Esophagus squamous epithelium (tissue), 5 donors: ENCODE measurements around the gene TANC1. TPM values are rescaled to one million over a fixed set of nuclear protein-coding genes. Genes with fewer than 3 reads are reported as not detected.

Experiments
- DNase-seq: peaks from one replicate; lab custom pipeline; 2025; lab: John Stamatoyannopoulos, UW
- H3K27ac ChIP-seq, 4 donors: fragments of 200-600 bp; sonication (generic); one replicate each; pipeline ENCODE4 v1.5.1; 2016 to 2019; ENCODE audit warnings: mild to moderate bottlenecking in 1 of 4
- H3K27me3 ChIP-seq, 4 donors: fragments of 200-600 bp; sonication (generic); 1 replicate in 3 of 4; 2 replicates in 1 of 4; pipeline versions ENCODE4 v1.5.1 to v1.6.0; 2017 to 2021; ENCODE audit warnings: antibody characterized with exemption in 1 of 4
- H3K36me3 ChIP-seq, 3 donors: fragments of 200-600 bp; sonication (generic); one replicate each; pipeline ENCODE4 v1.5.1; 2016 to 2019
- H3K4me1 ChIP-seq, 3 donors: fragments of 200-600 bp; sonication (generic); one replicate each; pipeline ENCODE4 v1.5.1; 2017 to 2019
- H3K4me3 ChIP-seq, 4 donors: fragments of 200-600 bp; sonication (generic); 1 replicate in 3 of 4; 2 replicates in 1 of 4; pipeline ENCODE4 v1.5.1; 2016 to 2019; ENCODE audit warnings: mild to moderate bottlenecking in 2 of 4, moderate library complexity in 1 of 4
- H3K9me3 ChIP-seq, 3 donors: fragments of 200-600 bp; sonication (generic); one replicate each; pipeline ENCODE4 v1.5.1; 2016 to 2019
- POLR2A ChIP-seq, 4 donors: fragments of 450-650 bp; IDR thresholded peaks; one replicate each; pipeline ENCODE4 v1.6.1; 2017; ENCODE audit warnings: antibody characterized with exemption in 4 of 4, mild to moderate bottlenecking in 4 of 4, moderate library complexity in 3 of 4
- WGBS, 2 donors: methylation state at CpG; one replicate each; pipeline ENCODE4 v1.1.5; 2018; 5-methylcytosine and 5-hydroxymethylcytosine counted together
- intact Hi-C: fragments of 100-400 bp; cut with DNase I; formaldehyde crosslinking; loops from one replicate; pipeline ENCODE4 v1.15.0; 2022
- total RNA-seq, 4 donors: library from RNA; depleted of rRNA; stranded (reverse); fragments of >200 nt; gene quantifications; one replicate each; pipeline ENCODE4 v1.1.0, GENCODE V29; 2016
- TF ChIP-seq, protein P1 (sequence below), 6 experiments: fragments of 450-650 bp in 4 of 6; fragments of 200-600 bp in 2 of 6; sonication (generic) in 2 of 6; IDR thresholded peaks; one replicate each; pipeline ENCODE4 v1.5.1; 2016 to 2019; ENCODE audit warnings: antibody characterized with exemption in 6 of 6, mild to moderate bottlenecking in 4 of 6, moderate library complexity in 4 of 6
- donor health status: DM: yes; HTN: yes; CAD: no.

Gene TANC1
- total RNA-seq, 4 donors from 2014 or later: 29.4 to 54.5 (median 42.2) TPM

DNA sequence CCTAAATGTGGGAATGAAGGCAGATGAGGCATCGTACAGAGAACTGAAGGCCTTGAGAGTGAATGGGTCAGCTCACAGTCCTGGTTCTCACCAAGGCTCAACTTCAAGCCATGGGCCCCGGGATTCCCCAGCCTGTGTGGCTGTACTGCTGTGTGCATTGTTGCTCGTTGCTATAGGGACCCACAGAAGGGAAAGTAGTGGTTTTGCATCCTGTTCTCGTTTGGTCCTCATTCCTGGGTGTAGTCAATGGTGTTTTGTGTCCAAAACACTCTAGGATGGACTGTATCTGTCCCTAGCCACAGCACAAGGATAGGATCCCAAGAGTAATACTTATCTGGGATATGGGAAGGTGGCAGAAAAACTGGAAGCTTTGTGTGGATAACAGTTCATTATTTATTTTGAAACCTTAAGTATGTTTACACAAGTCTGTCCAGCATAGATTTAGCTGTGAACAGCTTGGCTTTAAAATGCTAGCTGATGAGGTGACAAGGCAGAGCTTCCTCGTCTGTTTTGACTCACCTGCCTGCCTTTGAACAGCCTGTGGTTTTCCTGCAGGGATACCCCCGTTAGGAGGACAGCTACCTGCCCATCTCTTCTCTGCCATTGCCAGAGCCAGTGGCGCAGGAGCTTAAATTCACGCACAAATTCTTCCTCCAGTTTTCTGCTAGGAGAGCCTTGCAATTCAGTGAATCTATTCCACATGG is 233.1 kb downstream of the TANC1 start:
- 68 to 76% methylated on average over 8 of the region's 8 CpGs for WGBS, 2 donors
- DNase-seq: no peak
- Histone ChIP-seq H3K4me1 (peaks cover 0 to 8% (median 0%) of the 10 kb centered on the region in 3 donors), H3K27ac (peak overlapping the region in 1 of 4 donors; percentile 15), H3K4me3 (no peak overlapping the region), H3K9me3 (no peaks in the 10 kb centered on the region), H3K27me3 (no peaks in the 10 kb centered on the region), H3K36me3 (peaks cover 0 to 100% (median 8%) of the 10 kb centered on the region in 3 donors)
- intact Hi-C loops: no loop called here
- no peak for TF ChIP-seq POLR2A (IDR thresholded peaks at IDR 0.05)

- Histone ChIP-seq H3K27me3 (no peaks in the 10 kb centered on the region), H3K4me1 (peaks cover 0 to 8% (median 0%) of the 10 kb centered on the region in 3 donors), H3K9me3 (no peaks in the 10 kb centered on the region), H3K36me3 (peaks cover 0 to 99% (median 6%) of the 10 kb centered on the region in 3 donors), H3K4me3 (no peak overlapping the region), H3K27ac (peak overlapping the region in 2 of 4 donors; percentile 47 to 63)
- intact Hi-C loops: no loop called here
- TF ChIP-seq, protein P1, sequence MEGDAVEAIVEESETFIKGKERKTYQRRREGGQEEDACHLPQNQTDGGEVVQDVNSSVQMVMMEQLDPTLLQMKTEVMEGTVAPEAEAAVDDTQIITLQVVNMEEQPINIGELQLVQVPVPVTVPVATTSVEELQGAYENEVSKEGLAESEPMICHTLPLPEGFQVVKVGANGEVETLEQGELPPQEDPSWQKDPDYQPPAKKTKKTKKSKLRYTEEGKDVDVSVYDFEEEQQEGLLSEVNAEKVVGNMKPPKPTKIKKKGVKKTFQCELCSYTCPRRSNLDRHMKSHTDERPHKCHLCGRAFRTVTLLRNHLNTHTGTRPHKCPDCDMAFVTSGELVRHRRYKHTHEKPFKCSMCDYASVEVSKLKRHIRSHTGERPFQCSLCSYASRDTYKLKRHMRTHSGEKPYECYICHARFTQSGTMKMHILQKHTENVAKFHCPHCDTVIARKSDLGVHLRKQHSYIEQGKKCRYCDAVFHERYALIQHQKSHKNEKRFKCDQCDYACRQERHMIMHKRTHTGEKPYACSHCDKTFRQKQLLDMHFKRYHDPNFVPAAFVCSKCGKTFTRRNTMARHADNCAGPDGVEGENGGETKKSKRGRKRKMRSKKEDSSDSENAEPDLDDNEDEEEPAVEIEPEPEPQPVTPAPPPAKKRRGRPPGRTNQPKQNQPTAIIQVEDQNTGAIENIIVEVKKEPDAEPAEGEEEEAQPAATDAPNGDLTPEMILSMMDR (IDR thresholded peaks at IDR 0.05): no peak
- no peak for TF ChIP-seq POLR2A (IDR thresholded peaks at IDR 0.05)
- DNase-seq: no peak
- 24 to 75% methylated on average over 3 to 4 of the region's 4 CpGs for WGBS, 2 donors
Measured at GRCh38 chr2:159202568-159203071, 234.2 kb downstream of the TANC1 start.

DNA sequence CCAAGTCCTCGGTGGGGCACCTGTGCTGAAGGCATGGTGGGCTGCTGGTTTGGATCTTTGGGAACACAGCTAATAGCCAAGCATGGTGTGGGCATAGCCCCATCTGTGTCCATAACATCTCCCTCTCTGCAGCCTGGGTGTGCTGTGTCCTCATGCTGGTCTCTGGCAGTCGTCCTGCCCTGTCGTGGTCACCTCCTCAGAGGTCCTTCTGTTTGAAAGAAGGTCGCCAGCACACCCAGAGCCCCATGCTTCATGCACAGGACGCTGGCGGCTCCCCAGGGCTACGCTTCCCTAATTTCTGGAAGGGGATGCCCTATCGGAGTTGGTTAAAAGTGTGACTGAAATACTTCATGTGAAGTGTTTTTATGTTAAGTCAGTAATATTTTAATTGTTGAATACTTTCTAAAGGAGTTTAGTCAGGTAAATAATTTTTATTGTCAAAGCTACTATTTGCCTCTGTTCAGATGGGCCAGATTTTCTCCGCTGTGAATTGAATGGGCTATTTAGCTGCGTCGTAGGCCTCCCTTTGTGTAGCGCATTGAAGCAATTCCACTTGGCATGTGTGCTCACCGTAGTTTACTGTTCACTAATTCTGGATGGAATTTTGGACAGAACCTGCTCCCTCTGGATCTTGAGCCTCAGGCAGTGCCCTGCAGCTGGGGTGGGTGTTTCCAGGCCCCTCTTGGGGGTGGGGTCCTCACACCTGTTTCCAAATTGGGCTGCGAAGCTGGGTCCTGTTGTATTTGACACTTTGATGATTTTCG is 236.1 kb downstream of the TANC1 start:
- H3K4me3 ChIP-seq: no peak overlapping the region
- H3K27ac ChIP-seq: no peak overlapping the region
- WGBS, 2 donors: 92 to 96% methylated on average over 13 of the region's 15 CpGs
- no peaks in the 10 kb centered on the region for H3K9me3 ChIP-seq
- H3K36me3 ChIP-seq: peaks cover 0 to 98% (median 4%) of the 10 kb centered on the region in 3 donors
- no peaks in the 10 kb centered on the region for H3K27me3 ChIP-seq
- no peak for DNase-seq
- TF ChIP-seq, protein P1 (IDR thresholded peaks at IDR 0.05): no peak
- TF ChIP-seq POLR2A (IDR thresholded peaks at IDR 0.05): no peak
- intact Hi-C loops: no loop called here
- H3K4me1 ChIP-seq: peaks cover 0 to 8% (median 7%) of the 10 kb centered on the region in 3 donors

- Histone ChIP-seq H3K9me3 (no peaks in the 10 kb centered on the region), H3K4me1 (peaks cover 0 to 8% (median 3%) of the 10 kb centered on the region in 3 donors), H3K27me3 (no peaks in the 10 kb centered on the region), H3K27ac (no peak overlapping the region), H3K36me3 (peaks cover 0 to 98% (median 4%) of the 10 kb centered on the region in 3 donors), H3K4me3 (no peak overlapping the region)
- intact Hi-C loops: no loop called here
- 87 to 99% methylated on average over 6 of the region's 6 CpGs for WGBS, 2 donors
- DNase-seq: no peak
- no peak for TF ChIP-seq POLR2A (IDR thresholded peaks at IDR 0.05)
- TF ChIP-seq, protein P1 (IDR thresholded peaks at IDR 0.05): no peak
Measured at GRCh38 chr2:159206736-159207380, 238.4 kb downstream of the TANC1 start.

- no peak for DNase-seq
- no peak overlapping the region for H3K4me3 ChIP-seq
- no peaks in the 10 kb centered on the region for H3K27me3 ChIP-seq
- H3K4me1 ChIP-seq: peaks cover 0 to 8% (median 0%) of the 10 kb centered on the region in 3 donors
- TF ChIP-seq, protein P1 (IDR thresholded peaks at IDR 0.05): no peak
- no peak for TF ChIP-seq POLR2A (IDR thresholded peaks at IDR 0.05)
- intact Hi-C loops: no loop called here
- H3K27ac ChIP-seq: no peak overlapping the region
- no peaks in the 10 kb centered on the region for H3K9me3 ChIP-seq
- peaks cover 0 to 98% (median 7%) of the 10 kb centered on the region in 3 donors for H3K36me3 ChIP-seq
- 75 to 83% methylated on average over 5 of the region's 5 CpGs for WGBS, 2 donors
Measured at GRCh38 chr2:159208438-159208837, 240.0 kb downstream of the TANC1 start.
